Astrocyte (in vitro differentiated cells and primary cell): ENCODE measurements around the gene ARMC7. TPM values are rescaled to one million over a fixed set of nuclear protein-coding genes. Genes with fewer than 3 reads are reported as not detected.
A peak's percentile ranks its signal among the peaks of the same experiment; 100 is the strongest.

ENCODE experiments used
- DNase-seq: peaks from one replicate; pipeline ENCODE4 v3.0.0-alpha.2; 2010; ENCODE audit warnings: low read depth
- FAIRE-seq: peaks from 2 replicates; lab custom pipeline; 2011; peaks lifted over from hg19 to GRCh38; lab: Jason Lieb, UNC
- H2AFZ ChIP-seq: 2 replicates; pipeline ENCODE4 v1.6.0; 2012; ENCODE audit warnings: low read depth, low read length, inconsistent platforms
- H3K27ac ChIP-seq: 2 replicates; pipeline ENCODE4 v1.5.1; 2011; ENCODE audit warnings: low read depth, low read length, inconsistent platforms
- H3K27me3 ChIP-seq: 2 replicates; pipeline ENCODE4 v1.6.0; 2011; ENCODE audit warnings: low read length, inconsistent platforms; ENCODE audit not compliant: insufficient read depth
- H3K36me3 ChIP-seq: 2 replicates; pipeline ENCODE4 v1.5.1; 2011; ENCODE audit warnings: low read length, inconsistent platforms; ENCODE audit not compliant: insufficient read depth
- H3K4me1 ChIP-seq: 2 replicates; pipeline ENCODE4 v1.5.1; 2011; ENCODE audit warnings: low read length, inconsistent platforms; ENCODE audit not compliant: insufficient read depth
- H3K4me2 ChIP-seq: 2 replicates; pipeline ENCODE4 v1.6.0; 2012; ENCODE audit warnings: low read length, inconsistent platforms
- H3K4me3 ChIP-seq: 2 replicates; pipeline ENCODE4 v1.5.1; 2011; ENCODE audit warnings: low read depth, mild to moderate bottlenecking, low read length, inconsistent platforms; ENCODE audit not compliant: insufficient read depth
- H3K79me2 ChIP-seq: 2 replicates; pipeline ENCODE4 v1.6.0; 2012; ENCODE audit warnings: mild to moderate bottlenecking, low read length, inconsistent platforms; ENCODE audit not compliant: insufficient read depth
- H3K9ac ChIP-seq: 2 replicates; pipeline ENCODE4 v1.6.0; 2012; ENCODE audit warnings: mild to moderate bottlenecking, low read length, inconsistent platforms
- H3K9me3 ChIP-seq: 2 replicates; pipeline ENCODE4 v1.5.1; 2012; ENCODE audit warnings: low read depth, mild to moderate bottlenecking, low read length, inconsistent platforms; ENCODE audit not compliant: insufficient read depth
- H4K20me1 ChIP-seq: 2 replicates; pipeline ENCODE4 v1.6.0; 2012; ENCODE audit warnings: low read length, inconsistent platforms; ENCODE audit not compliant: insufficient read depth
- H3K27ac Mint-ChIP-seq: one replicate; pipeline ENCODE4 v1.8.0; 2021; ENCODE audit warnings: mild to moderate bottlenecking, mixed read lengths; ENCODE audit not compliant: unreplicated experiment
- H3K27me3 Mint-ChIP-seq: one replicate; pipeline ENCODE4 v1.8.0; 2021; ENCODE audit warnings: low read depth, mixed read lengths; ENCODE audit not compliant: unreplicated experiment
- H3K36me3 Mint-ChIP-seq: one replicate; pipeline ENCODE4 v1.8.0; 2021; ENCODE audit warnings: low read depth, mixed read lengths; ENCODE audit not compliant: unreplicated experiment
- H3K4me1 Mint-ChIP-seq: one replicate; pipeline ENCODE4 v1.8.0; 2021; ENCODE audit warnings: low read depth, mixed read lengths; ENCODE audit not compliant: unreplicated experiment
- H3K4me3 Mint-ChIP-seq: one replicate; pipeline ENCODE4 v1.8.0; 2021; ENCODE audit warnings: mild to moderate bottlenecking, moderate library complexity, mixed read lengths; ENCODE audit not compliant: unreplicated experiment
- H3K9me3 Mint-ChIP-seq: one replicate; pipeline ENCODE4 v1.8.0; 2021; ENCODE audit warnings: mild to moderate bottlenecking, mixed read lengths; ENCODE audit not compliant: unreplicated experiment
- CTCF ChIP-seq: IDR thresholded peaks from 2 replicates; pipeline ENCODE4 v1.5.1; 2011; ENCODE audit warnings: low read depth, mild to moderate bottlenecking, inconsistent platforms, low read length, moderate library complexity; ENCODE audit not compliant: insufficient read depth
- EZH2 ChIP-seq: IDR thresholded peaks from 2 replicates; pipeline ENCODE4 v1.6.1; 2012; ENCODE audit warnings: mild to moderate bottlenecking, low read length, inconsistent platforms; ENCODE audit not compliant: insufficient read depth
- total RNA-seq: library from RNA; stranded (reverse); gene quantifications from 2 replicates; pipeline ENCODE4 v1.2.1, GENCODE V29; 2021

The ARMC7 gene
- total RNA-seq, 1 donor from 2014 or later = 11.9 TPM

GRCh38 chr17:75176625-75177024 is 66.9 kb downstream of the ARMC7 start:
- Histone ChIP-seq H3K36me3 (peaks cover 34% of the 10 kb centered on the region), H3K79me2 (peaks cover 99% of the 10 kb centered on the region), H3K27ac (no peak overlapping the region), H4K20me1 (peaks cover 92% of the 10 kb centered on the region), H3K4me3 (no peak overlapping the region), H3K27me3 (no peaks in the 10 kb centered on the region), H3K4me1 (peaks cover 6% of the 10 kb centered on the region), H3K4me2 (no peak overlapping the region), H3K9me3 (no peaks in the 10 kb centered on the region), H3K9ac (no peak overlapping the region), H2AFZ (no peak overlapping the region)
- H3K4me1 Mint-ChIP-seq = no peaks in the 10 kb centered on the region
- no peak overlapping the region for H3K4me3 Mint-ChIP-seq
- no peaks in the 10 kb centered on the region for H3K9me3 Mint-ChIP-seq
- no peak for TF ChIP-seq CTCF
- TF ChIP-seq EZH2 = no peak
- H3K27ac Mint-ChIP-seq = peak overlapping the region; percentile 14
- no peak for FAIRE-seq
- peaks cover 10% of the 10 kb centered on the region for H3K36me3 Mint-ChIP-seq
- no peaks in the 10 kb centered on the region for H3K27me3 Mint-ChIP-seq
- no peak for DNase-seq

GRCh38 chr17:75178453-75178852 is 68.7 kb downstream of the ARMC7 start:
- H3K27ac ChIP-seq = no peak overlapping the region
- FAIRE-seq (no peak), DNase-seq (no peak)
- H3K36me3 ChIP-seq = peaks cover 26% of the 10 kb centered on the region
- H3K9ac ChIP-seq = no peak overlapping the region
- H4K20me1 ChIP-seq = peaks cover 82% of the 10 kb centered on the region
- peaks cover 7% of the 10 kb centered on the region for H3K36me3 Mint-ChIP-seq
- H3K79me2 ChIP-seq = peaks cover 92% of the 10 kb centered on the region
- H3K4me1 Mint-ChIP-seq = no peaks in the 10 kb centered on the region
- no peaks in the 10 kb centered on the region for H3K27me3 Mint-ChIP-seq
- no peak overlapping the region for H3K4me3 Mint-ChIP-seq
- H2AFZ ChIP-seq = no peak overlapping the region
- H3K27me3 ChIP-seq = no peaks in the 10 kb centered on the region
- H3K27ac Mint-ChIP-seq = no peak overlapping the region
- no peak overlapping the region for H3K4me2 ChIP-seq
- peaks cover 9% of the 10 kb centered on the region for H3K4me1 ChIP-seq
- TF ChIP-seq CTCF (no peak), EZH2 (no peak)
- no peaks in the 10 kb centered on the region for H3K9me3 Mint-ChIP-seq
- no peaks in the 10 kb centered on the region for H3K9me3 ChIP-seq
- no peak overlapping the region for H3K4me3 ChIP-seq

Other genes starting within 250 kb of the ARMC7 start
- 30.8 and 34.2 TPM in 2 replicates for gene FDXR, start 237.0 kb upstream of the ARMC7 start, total RNA-seq
- gene FADS6, start 216.3 kb upstream of the ARMC7 start, total RNA-seq = not detected in 2 replicates
- gene USH1G, start 186.7 kb upstream of the ARMC7 start, total RNA-seq = 0.14 TPM in 1 of 2 replicates, not detected in the other
- gene OTOP2, start 185.7 kb upstream of the ARMC7 start, total RNA-seq = not detected in 2 replicates
- not detected in 2 replicates for gene OTOP3, start 174.1 kb upstream of the ARMC7 start, total RNA-seq
- 2.5 and 2.6 TPM in 2 replicates for gene HID1, start 137.2 kb upstream of the ARMC7 start, total RNA-seq
- gene CDR2L, start 122.3 kb upstream of the ARMC7 start, total RNA-seq = 59.1 and 62.9 TPM in 2 replicates
- gene MRPL58, start 97.3 kb upstream of the ARMC7 start, total RNA-seq = 23.8 and 24.4 TPM in 2 replicates
- gene ATP5PD, start 63.0 kb upstream of the ARMC7 start, total RNA-seq = 238 and 239 TPM in 2 replicates
- 17.1 and 18.6 TPM in 2 replicates for gene KCTD2, start 62.7 kb upstream of the ARMC7 start, total RNA-seq
- gene SLC16A5, start 22.0 kb upstream of the ARMC7 start, total RNA-seq = 7.1 and 10.6 TPM in 2 replicates
- gene NT5C, start 21.8 kb downstream of the ARMC7 start, total RNA-seq = 23.7 and 29.5 TPM in 2 replicates
- gene JPT1, start 44.5 kb downstream of the ARMC7 start, total RNA-seq = 232 and 282 TPM in 2 replicates
- gene SUMO2, start 73.0 kb downstream of the ARMC7 start, total RNA-seq = 413 and 449 TPM in 2 replicates
- gene NUP85, start 95.7 kb downstream of the ARMC7 start, total RNA-seq = 37.3 and 44.3 TPM in 2 replicates
- gene GGA3, start 151.6 kb downstream of the ARMC7 start, total RNA-seq = 25.3 and 28.5 TPM in 2 replicates
- gene MRPS7, start 151.9 kb downstream of the ARMC7 start, total RNA-seq = 50.0 and 55.0 TPM in 2 replicates
- 3.9 and 5.0 TPM in 2 replicates for gene MIF4GD, start 161.3 kb downstream of the ARMC7 start, total RNA-seq
- 8.8 and 12.8 TPM in 2 replicates for gene SLC25A19, start 179.5 kb downstream of the ARMC7 start, total RNA-seq